Astrocyte of the cerebellum (primary cell): ENCODE results near the gene DSG3.

Source experiments
- DNase-seq: peaks from one replicate; pipeline ENCODE4 v3.0.0-alpha.2; 2011; ENCODE audit warnings: low read depth
- H3K4me3 ChIP-seq: 2 replicates; pipeline ENCODE4 v1.5.1; 2011; ENCODE audit warnings: mild to moderate bottlenecking, low read depth, low read length, moderate library complexity
- in situ Hi-C: cut with HindIII; loops from 2 replicates; pipeline ENCODE4 v1.10.0; 2017; ENCODE audit warnings: low sequenced_read_pairs
- TF ChIP-seq, protein P1 (sequence below): IDR thresholded peaks from 2 replicates; pipeline ENCODE4 v1.5.1; 2012; ENCODE audit warnings: low read length, low read depth, moderate library complexity, mild to moderate bottlenecking; ENCODE audit errors: missing control alignments

DSG3 gene

DNA sequence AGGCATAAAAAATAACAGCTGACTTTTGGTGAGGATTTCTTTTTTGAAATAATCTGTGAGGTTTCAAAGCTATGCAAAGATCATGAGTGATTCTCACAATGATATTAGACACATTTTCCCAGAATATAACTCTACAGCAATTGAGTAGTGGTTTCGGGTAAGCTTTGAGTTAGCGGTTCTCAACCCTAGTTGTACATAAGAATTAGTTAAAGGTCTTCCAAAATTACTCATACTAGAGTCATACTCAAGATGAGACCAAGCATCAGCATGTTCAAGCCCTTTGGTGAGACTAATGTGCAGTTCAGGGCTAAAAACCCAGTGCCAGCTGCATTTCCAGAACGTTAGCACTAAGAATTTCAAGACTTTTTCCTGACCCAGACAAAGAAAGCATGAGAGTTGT is 39.9 kb upstream of the DSG3 start:
- TF ChIP-seq, protein P1, sequence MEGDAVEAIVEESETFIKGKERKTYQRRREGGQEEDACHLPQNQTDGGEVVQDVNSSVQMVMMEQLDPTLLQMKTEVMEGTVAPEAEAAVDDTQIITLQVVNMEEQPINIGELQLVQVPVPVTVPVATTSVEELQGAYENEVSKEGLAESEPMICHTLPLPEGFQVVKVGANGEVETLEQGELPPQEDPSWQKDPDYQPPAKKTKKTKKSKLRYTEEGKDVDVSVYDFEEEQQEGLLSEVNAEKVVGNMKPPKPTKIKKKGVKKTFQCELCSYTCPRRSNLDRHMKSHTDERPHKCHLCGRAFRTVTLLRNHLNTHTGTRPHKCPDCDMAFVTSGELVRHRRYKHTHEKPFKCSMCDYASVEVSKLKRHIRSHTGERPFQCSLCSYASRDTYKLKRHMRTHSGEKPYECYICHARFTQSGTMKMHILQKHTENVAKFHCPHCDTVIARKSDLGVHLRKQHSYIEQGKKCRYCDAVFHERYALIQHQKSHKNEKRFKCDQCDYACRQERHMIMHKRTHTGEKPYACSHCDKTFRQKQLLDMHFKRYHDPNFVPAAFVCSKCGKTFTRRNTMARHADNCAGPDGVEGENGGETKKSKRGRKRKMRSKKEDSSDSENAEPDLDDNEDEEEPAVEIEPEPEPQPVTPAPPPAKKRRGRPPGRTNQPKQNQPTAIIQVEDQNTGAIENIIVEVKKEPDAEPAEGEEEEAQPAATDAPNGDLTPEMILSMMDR: no peak
- in situ Hi-C loops: no loop called here
- H3K4me3 ChIP-seq: no peak overlapping the region
- DNase-seq: no peak

DNA sequence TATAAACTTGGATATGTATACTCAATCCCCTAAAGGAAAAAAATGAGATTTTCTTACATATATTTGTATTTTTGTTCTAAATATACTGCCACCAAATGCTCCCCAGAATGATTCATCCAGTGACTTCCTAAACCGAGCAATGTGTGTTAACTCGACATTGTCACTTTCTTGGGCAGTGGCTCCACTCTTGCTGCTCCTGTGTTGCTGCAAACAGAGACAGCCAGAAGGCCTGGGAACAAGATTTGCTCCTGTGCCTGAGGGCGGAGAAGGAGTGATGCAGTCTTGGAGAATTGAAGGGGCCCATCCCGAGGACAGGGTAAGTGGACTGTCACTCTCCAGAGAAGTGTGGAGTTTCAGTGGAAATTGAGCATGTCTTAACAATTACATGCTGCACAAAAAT is 38.3 kb upstream of the DSG3 start:
- TF ChIP-seq, protein P1: no peak
- no peak for DNase-seq
- in situ Hi-C loops: no loop called here
- H3K4me3 ChIP-seq: no peak overlapping the region

DNA sequence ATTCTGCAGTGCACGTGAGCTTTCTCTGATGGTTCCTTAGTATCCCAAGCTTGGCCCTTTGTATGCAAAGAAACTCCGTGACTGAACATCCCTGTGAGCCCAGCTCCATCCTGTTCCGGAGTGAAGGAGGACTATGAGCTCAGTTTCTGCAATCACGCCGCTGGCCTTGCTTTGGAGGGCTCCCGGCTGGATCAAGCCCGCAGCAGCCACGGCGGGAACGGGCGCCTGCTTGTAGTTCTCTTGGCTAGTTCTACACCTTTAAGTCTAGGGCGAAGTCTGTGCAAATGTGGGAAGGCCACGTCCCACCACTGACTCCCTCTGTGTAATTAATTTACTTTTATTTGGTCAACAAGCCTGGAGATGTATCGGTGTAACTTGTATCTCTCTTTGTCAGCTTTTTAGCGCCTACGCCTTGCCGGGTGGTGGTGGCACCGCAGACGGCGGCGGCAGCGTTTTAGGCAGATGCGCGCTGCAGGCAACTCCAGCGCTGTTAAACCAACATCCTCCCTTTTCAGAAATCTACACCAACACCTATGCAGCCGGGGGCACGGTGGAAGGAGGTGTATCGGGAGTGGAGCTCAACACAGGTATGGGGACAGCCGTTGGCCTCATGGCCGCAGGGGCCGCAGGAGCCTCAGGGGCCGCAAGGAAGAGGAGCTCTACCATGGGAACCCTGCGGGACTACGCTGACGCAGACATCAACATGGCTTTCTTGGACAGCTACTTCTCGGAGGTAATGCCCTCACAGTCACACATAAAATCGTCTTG is 36.6 kb upstream of the DSG3 start:
- in situ Hi-C loops: no loop called here
- TF ChIP-seq, protein P1: no peak
- no peak for DNase-seq
- no peak overlapping the region for H3K4me3 ChIP-seq

DNA sequence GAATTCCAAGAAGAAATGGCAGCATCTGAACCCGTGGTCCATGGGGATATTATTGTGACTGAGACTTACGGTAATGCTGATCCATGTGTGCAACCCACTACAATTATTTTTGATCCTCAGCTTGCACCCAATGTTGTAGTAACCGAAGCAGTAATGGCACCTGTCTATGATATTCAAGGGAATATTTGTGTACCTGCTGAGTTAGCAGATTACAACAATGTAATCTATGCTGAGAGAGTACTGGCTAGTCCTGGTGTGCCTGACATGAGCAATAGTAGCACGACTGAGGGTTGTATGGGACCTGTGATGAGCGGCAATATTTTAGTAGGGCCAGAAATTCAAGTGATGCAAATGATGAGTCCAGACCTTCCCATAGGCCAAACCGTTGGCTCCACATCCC is 34.4 kb upstream of the DSG3 start:
- no peak overlapping the region for H3K4me3 ChIP-seq
- TF ChIP-seq, protein P1: no peak
- in situ Hi-C loops: no loop called here
- DNase-seq: no peak

DNA sequence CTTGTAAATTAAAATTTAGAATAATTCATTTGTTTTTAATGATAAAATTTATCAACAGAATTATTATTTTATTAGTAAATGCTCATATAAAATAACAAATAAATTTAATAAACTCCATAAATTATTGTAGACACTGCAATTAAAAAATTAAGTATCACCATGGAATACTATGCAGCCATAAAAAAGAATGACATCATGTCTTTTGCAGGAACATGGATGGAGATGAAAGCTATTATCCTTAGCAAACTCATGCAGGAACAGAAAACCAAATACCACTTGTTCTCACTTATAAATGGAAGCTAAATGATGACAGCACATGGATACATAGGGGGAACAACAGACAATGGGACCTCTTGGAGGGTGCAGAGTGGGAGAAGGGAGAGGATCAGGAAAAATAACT is 29.7 kb upstream of the DSG3 start:
- TF ChIP-seq, protein P1: no peak
- DNase-seq: no peak
- in situ Hi-C loops: no loop called here
- no peak overlapping the region for H3K4me3 ChIP-seq

DNA sequence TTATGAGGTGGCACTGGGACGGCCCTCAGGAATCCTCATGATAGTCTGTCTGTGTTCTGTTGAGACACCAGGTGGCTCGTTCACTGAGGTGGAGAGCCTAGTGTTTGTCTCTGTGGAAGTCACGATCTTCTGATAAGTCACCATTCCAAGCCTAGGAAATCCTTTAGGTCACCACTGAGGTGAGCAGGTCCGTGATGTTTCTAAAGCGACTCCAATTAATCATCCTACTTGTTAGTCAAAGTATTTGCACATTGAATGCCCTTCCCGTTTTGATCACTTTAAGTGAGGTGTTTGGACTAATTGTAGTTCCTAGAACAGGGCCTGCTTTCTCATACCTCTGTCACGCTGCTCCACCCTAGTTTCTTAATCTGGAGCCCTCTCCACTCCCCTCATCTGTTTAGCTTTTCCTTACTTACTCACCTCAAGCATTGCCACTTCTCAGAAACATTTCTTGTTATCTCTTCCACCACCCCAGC is 28.0 kb upstream of the DSG3 start:
- TF ChIP-seq, protein P1: no peak
- in situ Hi-C loops: no loop called here
- H3K4me3 ChIP-seq: no peak overlapping the region
- no peak for DNase-seq
